Prostate gland (tissue), 2 donors: ENCODE data around the gene LHPP.

Experiments used
- CTCF ChIP-seq, 4 experiments: fragments of 200-600 bp in 2 of 4; fragments of 450-650 bp in 2 of 4; sonication (generic) in 2 of 4; IDR thresholded peaks; 1 replicate in 3 of 4; 2 replicates in 1 of 4; pipeline ENCODE4 v1.5.1; 2016 to 2019; ENCODE audit warnings: antibody characterized with exemption in 4 of 4, mild to moderate bottlenecking in 2 of 4, moderate library complexity in 2 of 4
- POLR2AphosphoS5 ChIP-seq: sonication (generic); formaldehyde crosslinking; IDR thresholded peaks from one replicate; pipeline ENCODE4 v1.6.1; 2017; ENCODE audit warnings: antibody characterized with exemption

- no peak for TF ChIP-seq POLR2AphosphoS5
- TF ChIP-seq CTCF (IDR thresholded peaks at IDR 0.05) = no peak
Observed at GRCh38 chr10:124595143-124595883, 133.7 kb downstream of the LHPP start.
